Panc1 (cell line): ENCODE results near the gene CUEDC1. TPM values are rescaled to one million over a fixed set of nuclear protein-coding genes. Genes with fewer than 3 reads are reported as not detected.

Experiments used
- ATAC-seq: fragments of 200-7000 bp; cut with Tn5 transposase; 2 replicates; pipeline ENCODE4 v1.9.1; 2020; ENCODE audit warnings: mild to moderate bottlenecking, moderate library complexity
- BruUV-seq: library from RNA; stranded (reverse); fragments of 400-500 nt; replicated peaks from 2 replicates; lab custom pipeline; 2021; lab: Mats Ljungman, UMichigan
- CTCF ChIA-PET: fragments of 300-600 bp; sonication (Branson Sonifier 250); formaldehyde crosslinking; loops from one replicate; lab custom pipeline; 2022; ENCODE audit warnings: antibody characterized with exemption; lab: Charles Lee
- POLR2A ChIA-PET: fragments of 300-600 bp; sonication (Branson Sonifier 250); formaldehyde crosslinking; loops from one replicate; lab custom pipeline; 2022; ENCODE audit warnings: antibody characterized with exemption; lab: Charles Lee
- DNase-seq: peaks from one replicate; pipeline ENCODE4 v3.0.0-alpha.2; 2010; ENCODE audit warnings: low read depth, low spot score
- H3K27ac ChIP-seq: 2 replicates; pipeline ENCODE4 v1.5.1; 2011; ENCODE audit warnings: mild to moderate bottlenecking, low read length, inconsistent platforms
- H3K27me3 ChIP-seq: fragments of 200-500 bp; sonication (Bioruptor generic); 2 replicates; pipeline ENCODE4 v1.6.0; 2014; ENCODE audit warnings: low read length, inconsistent platforms; ENCODE audit not compliant: control insufficient read depth, insufficient read depth
- H3K36me3 ChIP-seq: fragments of 200-500 bp; sonication (Bioruptor generic); 2 replicates; pipeline ENCODE4 v1.5.1; 2014; ENCODE audit warnings: inconsistent platforms, mild to moderate bottlenecking, low read length, moderate library complexity; ENCODE audit not compliant: control insufficient read depth, insufficient read depth
- H3K4me1 ChIP-seq: 2 replicates; pipeline ENCODE4 v1.5.1; 2011; ENCODE audit warnings: inconsistent platforms, mild to moderate bottlenecking, low read length, moderate library complexity; ENCODE audit not compliant: control insufficient read depth, insufficient read depth
- H3K4me3 ChIP-seq, 2 experiments: 2 replicates each; pipeline ENCODE4 v1.5.1; 2011 to 2012; ENCODE audit warnings: low read depth in 2 of 2, low read length in 2 of 2, mild to moderate bottlenecking in 2 of 2, inconsistent platforms in 1 of 2, moderate library complexity in 1 of 2
- H3K9me3 ChIP-seq: fragments of 200-500 bp; sonication (Bioruptor generic); 2 replicates; pipeline ENCODE4 v1.5.1; 2014; ENCODE audit warnings: low read depth, mild to moderate bottlenecking, inconsistent platforms, low read length, moderate library complexity; ENCODE audit not compliant: control insufficient read depth, insufficient read depth
- POLR2AphosphoS5 ChIP-seq: IDR thresholded peaks from 2 replicates; pipeline ENCODE4 v1.6.1; 2012; ENCODE audit warnings: mild to moderate bottlenecking, low read depth, low read length, moderate library complexity
- SIN3A ChIP-seq: IDR thresholded peaks from 2 replicates; pipeline ENCODE4 v1.6.1; 2012; ENCODE audit warnings: low read depth, mild to moderate bottlenecking, low read length, moderate library complexity, borderline replicate concordance; ENCODE audit not compliant: insufficient read depth
- TCF7L2 ChIP-seq: IDR thresholded peaks from 2 replicates; pipeline ENCODE4 v1.6.1; 2011; ENCODE audit warnings: mild to moderate bottlenecking, low read depth, low read length, inconsistent platforms
- in situ Hi-C: cut with HindIII; loops from 2 replicates; pipeline ENCODE4 v1.10.0; 2016; ENCODE audit warnings: low sequenced_read_pairs, low pct_unique_long_range_greater_than_20kb
- intact Hi-C: fragments of 100-400 bp; cut with micrococcal nuclease; formaldehyde crosslinking; loops from one replicate; pipeline ENCODE4 v1.10.0; 2022; ENCODE audit not compliant: unreplicated experiment
- total RNA-seq: library from RNA; stranded (reverse); gene quantifications from one replicate; pipeline ENCODE4 v1.2.1, GENCODE V29; 2021; ENCODE audit not compliant: unreplicated experiment
- TF ChIP-seq, protein P1 (sequence below), 2 experiments: IDR thresholded peaks; 2 replicates each; pipeline ENCODE4 v1.6.1; 2011 to 2012; ENCODE audit warnings: low read depth in 2 of 2, control low read depth in 1 of 2, low read length in 1 of 2, mild to moderate bottlenecking in 1 of 2, moderate library complexity in 1 of 2; ENCODE audit not compliant: insufficient read depth in 1 of 2
- TF ChIP-seq, protein P2 (sequence below): fragments of 450-650 bp; IDR thresholded peaks from 2 replicates; pipeline ENCODE4 v1.5.1; 2017; ENCODE audit warnings: mild to moderate bottlenecking

Gene CUEDC1
- total RNA-seq, 1 experiment from 2014 or later = 103 TPM

DNA sequence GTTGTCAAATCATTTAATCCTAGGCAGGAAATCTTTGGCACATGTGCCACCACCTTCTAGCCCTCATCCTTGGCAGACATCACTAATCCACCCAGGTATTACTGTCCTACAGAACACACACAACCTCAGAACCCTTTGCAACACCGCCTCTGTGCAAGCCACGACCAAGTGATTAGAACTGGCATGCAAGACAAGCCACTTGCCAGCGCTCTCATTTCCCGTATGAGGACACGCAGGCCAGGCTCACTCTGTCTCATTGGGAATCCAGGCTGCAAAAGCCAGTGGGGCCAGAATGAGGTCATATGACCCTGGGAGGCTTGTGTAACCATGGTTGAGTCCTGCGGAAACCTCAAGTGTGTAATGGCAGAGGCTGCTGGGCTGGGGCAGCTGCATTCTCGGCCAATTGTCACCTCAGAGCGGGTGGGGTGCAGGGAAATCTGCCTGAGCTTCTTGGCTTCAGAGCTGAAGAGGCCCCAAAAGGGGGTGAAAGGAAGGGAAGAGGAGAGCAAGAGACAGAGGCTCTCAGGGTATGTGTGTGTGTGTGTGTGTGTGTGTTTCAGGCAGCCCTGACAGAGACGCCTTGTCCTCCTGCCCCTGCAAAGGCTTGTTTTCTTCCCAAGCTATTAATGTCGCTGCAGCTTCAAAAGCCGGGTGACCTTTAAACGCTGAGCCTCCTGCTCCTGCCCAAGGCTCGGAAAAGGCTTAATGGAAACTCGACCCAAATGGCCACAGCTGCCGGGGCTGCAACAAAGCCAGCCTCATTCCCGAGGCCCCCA, 62.2 kb downstream of the CUEDC1 start:
- DNase-seq = no peak
- 0 out of 2 replicates have a peak, but pooled peaks have one; percentile 10 for TF ChIP-seq TCF7L2
- TF ChIP-seq, protein P1, sequence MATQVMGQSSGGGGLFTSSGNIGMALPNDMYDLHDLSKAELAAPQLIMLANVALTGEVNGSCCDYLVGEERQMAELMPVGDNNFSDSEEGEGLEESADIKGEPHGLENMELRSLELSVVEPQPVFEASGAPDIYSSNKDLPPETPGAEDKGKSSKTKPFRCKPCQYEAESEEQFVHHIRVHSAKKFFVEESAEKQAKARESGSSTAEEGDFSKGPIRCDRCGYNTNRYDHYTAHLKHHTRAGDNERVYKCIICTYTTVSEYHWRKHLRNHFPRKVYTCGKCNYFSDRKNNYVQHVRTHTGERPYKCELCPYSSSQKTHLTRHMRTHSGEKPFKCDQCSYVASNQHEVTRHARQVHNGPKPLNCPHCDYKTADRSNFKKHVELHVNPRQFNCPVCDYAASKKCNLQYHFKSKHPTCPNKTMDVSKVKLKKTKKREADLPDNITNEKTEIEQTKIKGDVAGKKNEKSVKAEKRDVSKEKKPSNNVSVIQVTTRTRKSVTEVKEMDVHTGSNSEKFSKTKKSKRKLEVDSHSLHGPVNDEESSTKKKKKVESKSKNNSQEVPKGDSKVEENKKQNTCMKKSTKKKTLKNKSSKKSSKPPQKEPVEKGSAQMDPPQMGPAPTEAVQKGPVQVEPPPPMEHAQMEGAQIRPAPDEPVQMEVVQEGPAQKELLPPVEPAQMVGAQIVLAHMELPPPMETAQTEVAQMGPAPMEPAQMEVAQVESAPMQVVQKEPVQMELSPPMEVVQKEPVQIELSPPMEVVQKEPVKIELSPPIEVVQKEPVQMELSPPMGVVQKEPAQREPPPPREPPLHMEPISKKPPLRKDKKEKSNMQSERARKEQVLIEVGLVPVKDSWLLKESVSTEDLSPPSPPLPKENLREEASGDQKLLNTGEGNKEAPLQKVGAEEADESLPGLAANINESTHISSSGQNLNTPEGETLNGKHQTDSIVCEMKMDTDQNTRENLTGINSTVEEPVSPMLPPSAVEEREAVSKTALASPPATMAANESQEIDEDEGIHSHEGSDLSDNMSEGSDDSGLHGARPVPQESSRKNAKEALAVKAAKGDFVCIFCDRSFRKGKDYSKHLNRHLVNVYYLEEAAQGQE (IDR thresholded peaks at IDR 0.05; ENCODE audit: insufficient read depth in 1 of 2, low read depth in 2 of 2, low read length in 1 of 2) = no peak
- TF ChIP-seq POLR2AphosphoS5 = no peak
- TF ChIP-seq SIN3A = no peak
- TF ChIP-seq, protein P2, sequence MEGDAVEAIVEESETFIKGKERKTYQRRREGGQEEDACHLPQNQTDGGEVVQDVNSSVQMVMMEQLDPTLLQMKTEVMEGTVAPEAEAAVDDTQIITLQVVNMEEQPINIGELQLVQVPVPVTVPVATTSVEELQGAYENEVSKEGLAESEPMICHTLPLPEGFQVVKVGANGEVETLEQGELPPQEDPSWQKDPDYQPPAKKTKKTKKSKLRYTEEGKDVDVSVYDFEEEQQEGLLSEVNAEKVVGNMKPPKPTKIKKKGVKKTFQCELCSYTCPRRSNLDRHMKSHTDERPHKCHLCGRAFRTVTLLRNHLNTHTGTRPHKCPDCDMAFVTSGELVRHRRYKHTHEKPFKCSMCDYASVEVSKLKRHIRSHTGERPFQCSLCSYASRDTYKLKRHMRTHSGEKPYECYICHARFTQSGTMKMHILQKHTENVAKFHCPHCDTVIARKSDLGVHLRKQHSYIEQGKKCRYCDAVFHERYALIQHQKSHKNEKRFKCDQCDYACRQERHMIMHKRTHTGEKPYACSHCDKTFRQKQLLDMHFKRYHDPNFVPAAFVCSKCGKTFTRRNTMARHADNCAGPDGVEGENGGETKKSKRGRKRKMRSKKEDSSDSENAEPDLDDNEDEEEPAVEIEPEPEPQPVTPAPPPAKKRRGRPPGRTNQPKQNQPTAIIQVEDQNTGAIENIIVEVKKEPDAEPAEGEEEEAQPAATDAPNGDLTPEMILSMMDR = no peak; the same call in 1 of the 2 replicates
- ChIA-PET CTCF (interaction anchor here (1.0 to 1.6 kb wide), 4 partner anchors 15 to 35 kb away, joined by 3 to 6 read pairs (median 5); no protein-coding TSS in a partner anchor), POLR2A (interaction anchor here (0.6 kb wide), 1 partner anchor 30 kb away, joined by 3 read pairs; no protein-coding TSS in a partner anchor)
- H3K4me3 ChIP-seq = no peak overlapping the region
- H3K36me3 ChIP-seq = no peaks in the 10 kb centered on the region
- no peaks in the 10 kb centered on the region for H3K27me3 ChIP-seq
- in situ Hi-C loops = no loop called here
- peak overlapping the region; percentile 94 for H3K27ac ChIP-seq
- ATAC-seq = peak; percentile 65
- peaks cover 70% of the 10 kb centered on the region for H3K4me1 ChIP-seq
- intact Hi-C loops = loop anchor here (10.0 kb wide), 1 partner anchor 58 kb away; no protein-coding TSS in a partner anchor
- BruUV-seq = no TSS peak
- no peaks in the 10 kb centered on the region for H3K9me3 ChIP-seq

DNA sequence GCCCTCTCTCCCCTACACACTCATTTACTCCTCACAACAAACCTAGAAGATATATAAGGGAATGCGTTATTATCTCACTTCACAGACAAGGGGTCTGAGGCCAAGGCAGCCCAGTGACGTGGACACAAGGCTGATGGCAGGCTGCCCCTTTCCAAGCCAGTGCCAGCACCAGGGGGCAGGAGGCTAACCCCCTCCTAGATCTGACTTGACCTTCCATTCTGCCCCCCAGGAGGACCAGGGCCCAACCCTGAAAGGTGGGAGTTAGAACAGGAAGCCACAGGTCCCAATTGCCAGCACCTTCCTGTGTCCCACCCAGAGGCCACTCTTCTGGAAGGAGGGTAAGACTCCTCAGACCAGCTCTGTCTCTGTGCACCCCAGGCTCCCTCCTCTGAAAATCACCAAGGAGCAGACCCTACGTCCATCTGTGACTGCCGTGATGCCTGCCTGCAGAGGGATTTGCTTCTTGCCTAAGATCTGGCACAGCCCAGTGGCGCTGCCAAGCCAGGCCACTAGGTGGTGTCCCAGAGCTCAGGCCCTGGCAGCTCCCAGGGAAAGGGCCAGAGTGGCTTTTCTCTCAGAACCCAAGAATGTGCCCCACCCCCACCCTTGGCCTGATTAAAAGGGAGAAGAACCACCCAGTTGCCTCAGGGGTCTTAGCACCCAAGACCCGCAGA, 62.9 kb downstream of the CUEDC1 start:
- Histone ChIP-seq H3K27me3 (no peaks in the 10 kb centered on the region), H3K9me3 (no peaks in the 10 kb centered on the region), H3K36me3 (no peaks in the 10 kb centered on the region), H3K4me3 (no peak overlapping the region), H3K4me1 (peaks cover 69% of the 10 kb centered on the region), H3K27ac (peak overlapping the region; percentile 94)
- ChIA-PET POLR2A (no interaction called here), CTCF (interaction anchor here (0.6 to 1.6 kb wide), 5 partner anchors 14 to 48 kb away, joined by 3 to 6 read pairs (median 6); no protein-coding TSS in a partner anchor)
- DNase-seq (peak; percentile 61), ATAC-seq (peak; percentile 77)
- in situ Hi-C loops = no loop called here
- TF ChIP-seq TCF7L2 = 0 out of 2 replicates have a peak, but pooled peaks have one; percentile 10
- TF ChIP-seq, protein P2 = peak; percentile 99
- no peak for TF ChIP-seq SIN3A
- TF ChIP-seq, protein P1 (IDR thresholded peaks at IDR 0.05; ENCODE audit: insufficient read depth in 1 of 2, low read depth in 2 of 2, low read length in 1 of 2) = no peak
- no TSS peak for BruUV-seq
- intact Hi-C loops = loop anchor here (10.0 kb wide), 1 partner anchor 57 kb away; no protein-coding TSS in a partner anchor
